Measurements from ENCODE around the gene CAPN3.

- TF ChIP-seq CTCF (IDR thresholded peaks at IDR 0.05), result no peak
- no peak for TF ChIP-seq POLR2A (IDR thresholded peaks at IDR 0.05)
Observed at GRCh38 chr15:42385206-42385979, 26.1 kb downstream of the CAPN3 start.
